B cell (primary cell): ENCODE data around the gene ASB18. TPM values are rescaled to one million over a fixed set of nuclear protein-coding genes. Genes with fewer than 3 reads are reported as not detected.

Experiments used
- ATAC-seq: fragments of 200-7000 bp; cut with Tn5 transposase; one replicate; pipeline ENCODE4 v1.10.0; 2021; ENCODE audit warnings: low read depth, mild to moderate bottlenecking, moderate number of reproducible peaks, moderate library complexity
- CTCF ChIA-PET: fragments of 350-600 bp; sonication (Branson Sonifier 250); formaldehyde crosslinking; loops from one replicate; lab custom pipeline; 2021; ENCODE audit warnings: antibody characterized with exemption, inconsistent platforms; lab: Charles Lee
- POLR2A ChIA-PET: fragments of 350-600 bp; sonication (Branson Sonifier 250); formaldehyde crosslinking; loops from one replicate; lab custom pipeline; 2021; ENCODE audit warnings: antibody characterized with exemption; lab: Charles Lee
- DNase-seq: peaks from one replicate; pipeline ENCODE4 v3.0.0; 2013
- H2AFZ ChIP-seq: 2 replicates; pipeline ENCODE4 v1.6.1; 2012; ENCODE audit warnings: mild to moderate bottlenecking, low read depth, low read length; ENCODE audit not compliant: insufficient read depth, poor library complexity, severe bottlenecking
- H3K27ac ChIP-seq, 2 donors: 1 replicate in 1 of 2; 2 replicates in 1 of 2; pipeline ENCODE4 v1.5.1; 2012 to 2013; ENCODE audit warnings: low read length in 2 of 2, mild to moderate bottlenecking in 2 of 2, moderate library complexity in 1 of 2
- H3K27me3 ChIP-seq, 4 experiments: fragments of 200-600 bp in 1 of 4; sonication (generic) in 1 of 4; replicated peaks in 1 of 4; 1 replicate in 2 of 4; 2 replicates in 2 of 4; pipeline versions ENCODE4 v1.6.1 to v1.7.0; 2013 to 2016; ENCODE audit warnings: low read length in 3 of 4, mild to moderate bottlenecking in 2 of 4, mixed read lengths in 1 of 4, moderate library complexity in 1 of 4; ENCODE audit not compliant: insufficient read depth in 4 of 4, control insufficient read depth in 3 of 4; ENCODE audit errors: control extremely low read depth in 1 of 4
- H3K36me3 ChIP-seq, 2 experiments: replicated peaks in 1 of 2; 1 replicate in 1 of 2; 2 replicates in 1 of 2; pipeline versions ENCODE4 v1.6.1 to v1.7.1; 2013; ENCODE audit warnings: low read length in 1 of 2; ENCODE audit not compliant: insufficient read depth in 2 of 2, control insufficient read depth in 1 of 2; ENCODE audit errors: control extremely low read depth in 1 of 2, extremely low read depth in 1 of 2
- H3K4me1 ChIP-seq, 2 donors: fragments of 200-600 bp in 1 of 2; sonication (generic) in 1 of 2; 1 replicate in 1 of 2; 2 replicates in 1 of 2; pipeline versions ENCODE4 v1.5.1 to v1.6.1; 2013 to 2017; ENCODE audit warnings: low read length in 2 of 2; ENCODE audit not compliant: control insufficient read depth in 2 of 2, insufficient read depth in 2 of 2
- H3K4me2 ChIP-seq: replicated peaks from 2 replicates; pipeline ENCODE3; 2012; ENCODE audit warnings: mild to moderate bottlenecking, low read depth, low read length; ENCODE audit not compliant: poor library complexity, severe bottlenecking
- H3K4me3 ChIP-seq, 5 experiments: fragments of 200-600 bp in 1 of 5; sonication (generic) in 1 of 5; 1 replicate in 3 of 5; 2 replicates in 2 of 5; pipeline versions ENCODE4 v1.5.1 to v1.7.0; 2011 to 2016; ENCODE audit warnings: low read length in 4 of 5, mild to moderate bottlenecking in 4 of 5, low read depth in 2 of 5, control low read depth in 1 of 5, moderate library complexity in 1 of 5; ENCODE audit not compliant: insufficient read depth in 1 of 5; ENCODE audit errors: control extremely low read depth in 1 of 5, extremely low read depth in 1 of 5
- H3K79me2 ChIP-seq: fragments of 200-600 bp; sonication (generic); one replicate; pipeline ENCODE4 v1.6.0; 2016; ENCODE audit warnings: low read length; ENCODE audit not compliant: control insufficient read depth, insufficient read depth
- H3K9ac ChIP-seq: fragments of 200-600 bp; sonication (generic); 2 replicates; pipeline ENCODE4 v1.6.1; 2017; ENCODE audit warnings: mild to moderate bottlenecking, low read length, moderate library complexity
- H3K9me3 ChIP-seq, 3 donors: one replicate each; pipeline versions ENCODE4 v1.6.1 to v1.7.1; 2013; ENCODE audit warnings: low read length in 2 of 3; ENCODE audit not compliant: control insufficient read depth in 2 of 3, insufficient read depth in 1 of 3; ENCODE audit errors: control extremely low read depth in 1 of 3
- H4K20me1 ChIP-seq: 2 replicates; pipeline ENCODE4 v1.6.0; 2012; ENCODE audit warnings: mild to moderate bottlenecking, low read length; ENCODE audit not compliant: insufficient read depth, control insufficient read depth, poor library complexity, severe bottlenecking
- H3K27ac Mint-ChIP-seq: one replicate; pipeline ENCODE4 v1.8.0; 2021; ENCODE audit warnings: mixed read lengths
- H3K27me3 Mint-ChIP-seq: one replicate; pipeline ENCODE4 v1.8.0; 2021; ENCODE audit warnings: mixed read lengths
- H3K4me1 Mint-ChIP-seq: one replicate; pipeline ENCODE4 v1.8.0; 2021; ENCODE audit warnings: mixed read lengths
- H3K4me3 Mint-ChIP-seq: one replicate; pipeline ENCODE4 v1.8.0; 2021; ENCODE audit warnings: mixed read lengths
- H3K9me3 Mint-ChIP-seq: one replicate; pipeline ENCODE4 v1.8.0; 2022; ENCODE audit warnings: mixed read lengths; ENCODE audit not compliant: insufficient read depth
- CTCF ChIP-seq: fragments of 200-600 bp; IDR thresholded peaks from one replicate; pipeline ENCODE4 v1.8.0; 2022; ENCODE audit warnings: antibody characterized with exemption, mild to moderate bottlenecking
- EZH2 ChIP-seq: IDR thresholded peaks from 2 replicates; pipeline ENCODE4 v1.6.1; 2012; ENCODE audit warnings: borderline replicate concordance, low read depth, mild to moderate bottlenecking, moderate library complexity, low read length; ENCODE audit not compliant: insufficient read depth, poor library complexity, severe bottlenecking
- WGBS: methylation state at CpG from one replicate; pipeline ENCODE4 v1.1.5; 2013; ENCODE audit warnings: missing lambda C conversion rate; ENCODE audit not compliant: insufficient coverage; 5-methylcytosine and 5-hydroxymethylcytosine counted together
- intact Hi-C: fragments of 100-400 bp; cut with micrococcal nuclease; formaldehyde crosslinking; loops from one replicate; pipeline ENCODE4 v1.10.0; 2022
- polyA plus RNA-seq: library from polyadenylated mRNA; depleted of rRNA; stranded (reverse); fragments of >200 nt; gene quantifications from 2 replicates; pipeline ENCODE4 v1.2.3, GENCODE V29; 2012
- total RNA-seq, 2 donors: library from RNA; stranded (reverse); fragments of 120-200 nt in 1 of 2; gene quantifications; 1 replicate in 1 of 2; 2 replicates in 1 of 2; pipeline versions ENCODE4 v1.2.3 to v1.2.4, GENCODE V29; 2013 to 2022

Gene ASB18
- total and polyA plus RNA-seq, 2 donors (not counting 1 experiment from before 2014, with no cell fraction given) = not detected

GRCh38 chr2:236254001-236254400, 10.2 kb downstream of the ASB18 start:
- ATAC-seq (no peak), DNase-seq (no peak)
- Histone ChIP-seq H3K9me3 (peaks cover 0 to 13% (median 0%) of the 10 kb centered on the region in 3 donors), H3K9ac (no peak overlapping the region), H4K20me1 (no peaks in the 10 kb centered on the region), H3K27ac (no peak overlapping the region), H3K4me3 (no peak overlapping the region), H3K4me1 (no peaks in the 10 kb centered on the region), H3K27me3 (peaks cover 0 to 4% (median 0%) of the 10 kb centered on the region in 4 experiments), H3K36me3 (no peaks in the 10 kb centered on the region), H3K4me2 (no peak overlapping the region), H3K79me2 (no peaks in the 10 kb centered on the region), H2AFZ (no peak overlapping the region)
- H3K9me3 Mint-ChIP-seq = no peaks in the 10 kb centered on the region
- CTCF ChIA-PET = no interaction called here
- WGBS = 90% methylated on average over 2 of the region's 3 CpGs
- no peak for TF ChIP-seq EZH2
- H3K4me3 Mint-ChIP-seq = no peak overlapping the region
- H3K27ac Mint-ChIP-seq = no peak overlapping the region
- no peaks in the 10 kb centered on the region for H3K4me1 Mint-ChIP-seq
- peaks cover 2% of the 10 kb centered on the region for H3K27me3 Mint-ChIP-seq
- POLR2A ChIA-PET = no interaction called here
- intact Hi-C loops = no loop called here

- Mint-ChIP-seq H3K27ac (no peak overlapping the region), H3K4me3 (no peak overlapping the region), H3K27me3 (peaks cover 2% of the 10 kb centered on the region), H3K9me3 (no peaks in the 10 kb centered on the region), H3K4me1 (no peaks in the 10 kb centered on the region)
- H3K27me3 ChIP-seq = peaks cover 0 to 4% (median 0%) of the 10 kb centered on the region in 4 experiments
- no peaks in the 10 kb centered on the region for H3K79me2 ChIP-seq
- H3K4me3 ChIP-seq = no peak overlapping the region
- H3K4me2 ChIP-seq = no peak overlapping the region
- intact Hi-C loops = no loop called here
- H3K36me3 ChIP-seq = no peaks in the 10 kb centered on the region
- no peaks in the 10 kb centered on the region for H3K4me1 ChIP-seq
- TF ChIP-seq EZH2 (no peak), CTCF (no peak)
- ChIA-PET POLR2A (no interaction called here), CTCF (no interaction called here)
- peaks cover 0 to 10% (median 0%) of the 10 kb centered on the region in 3 donors for H3K9me3 ChIP-seq
- H4K20me1 ChIP-seq = no peaks in the 10 kb centered on the region
- no peak overlapping the region for H2AFZ ChIP-seq
- H3K9ac ChIP-seq = no peak overlapping the region
- 71% methylated on average over 3 of the region's 3 CpGs for WGBS
- no peak for DNase-seq
- no peak overlapping the region for H3K27ac ChIP-seq
- ATAC-seq = no peak
Measured at GRCh38 chr2:236252602-236253001, 11.6 kb downstream of the ASB18 start.
